Measurements from ENCODE around the gene ACOXL.
"Not testable (repeated sequence)": the region's sequence is repeated elsewhere in the genome, so short reads cannot be mapped to it uniquely, and the experiment has no call there.

Gene ACOXL

DNA sequence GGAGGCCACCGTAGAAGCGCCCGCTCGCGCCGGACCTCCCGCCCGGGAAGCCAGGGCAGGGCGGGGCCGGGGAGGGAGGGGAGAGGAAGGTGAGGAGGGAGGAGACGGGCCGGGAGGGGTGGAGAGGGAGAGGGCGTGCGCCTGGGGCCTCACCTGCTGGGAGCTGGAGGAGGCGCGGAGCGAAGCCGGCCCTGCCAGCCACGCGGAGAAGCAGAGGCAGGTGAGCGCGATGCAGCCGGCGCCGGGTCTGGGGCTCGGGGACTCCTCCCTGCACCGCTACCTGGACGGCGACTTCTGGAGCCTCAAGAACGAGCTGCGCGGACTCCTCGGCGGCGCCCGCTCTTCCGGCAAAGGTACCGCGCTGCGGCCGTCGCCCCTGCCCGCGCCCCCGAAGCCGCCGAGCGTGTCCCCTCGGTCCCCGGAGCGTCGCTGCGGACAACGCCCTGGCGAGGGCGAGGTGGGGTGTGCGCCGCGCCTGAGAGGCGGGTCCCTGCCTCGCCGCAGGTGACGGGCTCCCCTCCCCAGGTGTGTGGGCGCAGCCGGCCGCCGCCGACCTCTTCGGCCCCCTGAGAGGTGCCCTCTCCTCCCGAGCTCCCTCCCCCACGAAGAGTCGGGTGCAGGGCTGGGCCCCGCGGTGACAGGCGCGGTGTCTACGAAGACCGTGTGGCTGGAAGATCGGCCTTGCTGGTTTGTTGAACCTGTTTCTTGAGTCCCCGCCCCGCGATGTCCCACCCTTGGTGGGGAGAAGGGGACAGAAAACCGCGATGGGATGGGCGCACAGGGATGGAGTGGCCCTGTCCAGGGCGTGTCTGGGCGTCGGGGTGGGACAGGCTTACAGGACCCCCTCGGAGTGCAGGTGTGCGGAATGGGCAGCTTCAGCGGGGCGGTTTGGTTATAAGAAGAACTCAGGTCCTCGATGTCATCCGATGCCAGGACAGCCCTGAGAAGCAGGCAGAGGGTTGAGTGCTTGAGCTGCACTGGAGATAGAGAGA lies at the start of gene ACOXL:
ACOXL (plus strand) TSS at position 152 of the 992 bp plus-strand sequence. CDS start 35,817 bp downstream, outside the sequence.
- DNase-seq = no peak

DNA sequence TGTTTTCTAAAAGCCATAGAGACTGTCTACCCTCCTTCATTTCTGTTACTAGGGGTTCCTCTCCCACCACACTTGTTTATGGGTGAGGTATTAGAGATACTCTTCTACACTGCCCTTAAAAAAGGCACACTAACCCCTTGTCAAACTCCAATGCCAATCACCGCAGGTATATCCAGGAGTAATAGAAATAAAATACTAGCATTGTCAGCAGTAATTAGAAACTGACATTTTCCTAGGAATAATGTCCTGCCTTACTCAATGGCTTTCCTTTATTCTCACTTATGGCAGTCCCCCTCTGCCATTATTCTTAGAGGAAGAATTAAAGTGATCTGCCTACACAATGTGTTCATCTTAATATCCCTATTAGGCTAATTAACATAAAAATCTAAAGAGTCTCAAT lies 49.5 kb upstream of the ACOXL start:
- DNase-seq = no peak

DNA sequence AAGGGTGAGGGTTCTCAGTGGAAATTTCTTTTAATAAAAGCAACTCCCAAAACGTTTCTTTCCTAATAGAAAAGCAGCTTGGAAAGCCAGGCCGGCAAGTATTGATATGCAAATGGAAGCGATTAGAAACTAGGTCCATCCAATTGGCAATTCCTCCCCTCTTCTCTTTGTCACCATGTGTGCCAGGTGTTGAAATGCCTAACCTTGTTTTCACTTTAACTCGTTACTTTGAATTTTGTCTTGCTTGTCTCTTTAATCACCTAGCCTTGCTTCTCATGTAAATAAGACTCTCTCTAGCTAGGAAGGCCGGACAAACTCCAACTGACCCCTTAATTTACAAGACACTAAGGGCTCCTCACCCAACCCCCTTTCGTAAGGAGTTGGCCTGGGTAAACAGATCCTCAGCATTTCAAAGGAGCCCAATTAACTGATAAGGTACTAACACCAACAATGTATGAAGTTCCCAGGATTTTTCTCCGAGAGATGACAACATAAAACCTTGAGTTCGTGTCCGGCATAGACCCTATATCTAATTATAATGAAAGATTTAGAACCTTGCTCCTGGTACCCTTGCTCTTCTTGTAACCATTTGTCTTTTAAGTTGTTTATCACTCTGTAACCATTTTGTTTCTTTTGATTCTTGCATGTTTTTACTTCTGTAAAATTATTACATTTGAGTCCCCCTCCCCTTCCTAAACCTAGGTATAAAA lies 44.4 kb upstream of the ACOXL start:
- not testable (repeated sequence) for DNase-seq

DNA sequence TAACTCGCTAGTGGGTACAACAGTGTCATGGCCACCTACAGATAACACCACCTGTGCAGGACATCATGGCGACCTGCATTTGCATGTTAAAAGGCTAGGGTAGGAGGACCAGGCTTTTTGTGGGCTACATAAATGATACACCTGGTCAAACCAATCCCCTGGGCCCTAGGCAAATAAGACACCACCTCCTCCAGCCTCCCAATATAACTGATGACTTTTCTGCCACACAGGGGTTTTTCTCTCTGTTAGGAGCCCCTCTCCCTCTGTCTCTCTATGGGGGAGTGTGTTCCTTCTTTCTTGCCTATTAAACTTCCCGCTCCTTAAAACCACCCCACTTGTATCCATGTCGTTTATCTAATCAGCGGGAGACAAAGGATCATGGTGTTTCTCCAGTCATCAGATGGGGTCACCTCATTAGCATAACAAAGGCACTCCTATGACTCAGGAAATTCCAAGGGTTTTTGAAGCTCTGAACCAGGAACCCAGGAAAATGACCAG lies 43.7 kb upstream of the ACOXL start:
- no peak for DNase-seq

DNA sequence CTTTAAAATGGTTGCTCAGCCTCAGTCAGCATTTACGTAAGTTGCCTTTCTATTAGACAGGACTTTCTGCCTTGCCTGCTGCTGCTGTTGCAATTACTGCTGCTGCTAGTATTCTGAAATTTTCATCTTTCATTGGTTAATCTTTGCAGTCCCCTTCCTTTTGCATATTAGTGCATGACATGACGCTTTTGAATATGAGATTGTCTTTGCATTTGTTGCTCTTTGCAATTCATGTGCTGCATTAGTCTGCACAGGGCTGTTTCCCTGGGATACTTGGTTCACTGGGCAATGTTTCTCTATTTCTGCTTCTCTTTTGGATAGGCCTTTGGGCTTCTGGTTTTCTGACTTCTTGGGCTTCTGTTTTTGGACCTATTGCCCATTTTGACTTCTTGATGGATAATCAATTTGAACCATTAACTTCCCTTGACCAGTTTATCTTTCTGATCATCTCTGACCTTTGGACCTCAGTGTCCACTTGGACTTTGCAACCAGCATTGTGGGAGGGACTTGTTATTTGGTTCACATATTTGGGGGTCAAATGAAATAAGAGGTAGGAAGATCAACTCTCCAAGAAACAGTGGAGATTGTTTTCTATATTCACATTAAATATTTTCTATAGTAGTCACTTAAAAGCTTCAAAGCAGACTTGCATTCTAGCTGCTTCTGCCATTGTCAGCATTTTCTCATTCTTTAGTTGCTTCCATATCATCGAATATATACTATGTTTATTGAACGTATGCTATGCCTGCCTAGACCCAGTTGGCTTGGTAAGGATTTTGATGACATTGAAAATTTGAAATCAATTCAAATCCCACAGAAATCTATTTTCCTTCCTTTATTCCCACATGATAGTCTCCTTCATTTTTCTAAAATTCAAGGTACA lies 42.0 kb upstream of the ACOXL start:
- no peak for DNase-seq

DNA sequence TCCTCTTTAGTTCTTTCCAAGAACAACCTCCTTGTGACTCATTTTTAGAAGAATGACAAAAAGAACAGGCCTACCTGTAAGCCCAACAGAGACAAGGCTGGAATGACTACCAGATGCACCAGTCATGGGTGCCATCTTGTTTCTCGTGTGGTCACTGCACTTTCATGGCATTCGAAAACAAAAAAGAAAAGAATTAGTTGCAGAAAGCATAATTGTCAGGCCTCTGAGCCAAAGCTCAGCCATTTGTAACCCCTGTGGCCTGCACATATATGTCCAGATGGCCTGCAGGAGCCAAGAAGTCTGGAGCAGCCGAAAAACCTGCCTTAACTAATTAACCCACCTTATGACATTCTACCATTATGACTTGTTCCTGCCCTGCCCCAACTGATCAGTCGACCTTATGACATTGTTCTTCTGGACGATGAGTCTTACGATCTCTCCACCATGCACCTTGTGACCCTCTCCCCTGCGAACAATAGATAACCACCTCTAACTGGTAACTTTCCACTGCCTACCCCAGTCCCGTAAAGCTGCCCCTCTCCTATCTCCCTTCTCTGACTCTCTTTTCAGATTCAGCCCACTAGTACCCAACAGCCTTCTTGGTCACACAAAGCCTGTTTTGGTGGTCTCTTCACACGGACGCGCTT lies 40.6 kb upstream of the ACOXL start:
- DNase-seq = no peak

DNA sequence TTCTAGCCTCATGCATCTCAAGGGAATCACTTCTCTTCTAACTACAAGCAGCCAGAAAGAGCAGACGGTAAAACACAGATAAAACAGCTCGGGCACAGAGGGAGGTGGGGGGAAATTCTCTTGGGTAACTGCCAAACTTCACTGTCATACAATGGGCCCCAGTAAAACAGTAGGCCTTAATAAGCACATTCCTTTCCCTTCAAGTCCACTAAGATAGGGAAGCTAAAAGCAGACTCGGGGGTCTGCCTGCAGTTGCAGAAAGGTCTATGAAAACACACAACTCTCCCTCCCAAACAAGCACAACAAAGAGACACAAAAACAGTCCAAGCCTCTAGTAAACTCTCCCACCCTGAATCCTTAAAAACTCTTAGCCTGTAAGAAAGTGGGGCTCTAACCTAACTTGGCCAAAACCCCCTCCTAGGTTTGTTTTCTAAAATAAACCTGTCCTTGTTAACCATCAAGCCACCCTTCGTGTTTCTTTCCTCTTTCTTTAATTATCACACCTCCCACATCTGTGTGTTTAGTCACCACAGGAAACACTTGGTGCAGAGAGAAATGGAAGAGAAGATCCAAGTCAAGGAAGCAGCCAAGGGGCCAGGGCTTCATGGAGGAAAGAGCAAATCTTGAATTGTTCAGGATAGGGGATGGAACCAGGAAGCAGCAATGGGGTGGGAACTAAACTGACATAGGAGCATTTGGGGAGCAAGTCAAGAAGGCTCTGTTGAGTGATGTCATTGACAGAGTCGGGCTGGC lies 37.1 kb upstream of the ACOXL start:
- DNase-seq = not testable (repeated sequence)

DNA sequence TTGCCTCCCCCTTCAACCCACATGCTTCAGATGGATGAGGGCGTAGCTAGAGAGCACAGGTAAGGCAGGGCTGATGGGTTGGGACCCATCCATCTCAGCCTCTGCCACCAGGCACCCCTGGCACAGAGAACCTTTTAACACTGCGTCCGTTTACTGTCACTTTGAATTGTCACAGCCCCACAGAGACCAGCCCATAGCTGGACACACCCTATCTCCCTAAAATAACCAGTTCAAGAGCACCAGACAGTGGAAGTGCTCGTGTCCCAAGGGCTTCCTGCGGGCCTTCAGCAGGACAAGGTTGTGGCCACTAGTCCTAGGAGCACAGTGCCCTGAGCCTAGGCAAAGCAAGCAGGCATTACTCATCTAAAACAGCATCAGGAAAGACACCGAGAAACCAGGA lies 34.1 kb upstream of the ACOXL start:
- DNase-seq = not testable (repeated sequence)

DNA sequence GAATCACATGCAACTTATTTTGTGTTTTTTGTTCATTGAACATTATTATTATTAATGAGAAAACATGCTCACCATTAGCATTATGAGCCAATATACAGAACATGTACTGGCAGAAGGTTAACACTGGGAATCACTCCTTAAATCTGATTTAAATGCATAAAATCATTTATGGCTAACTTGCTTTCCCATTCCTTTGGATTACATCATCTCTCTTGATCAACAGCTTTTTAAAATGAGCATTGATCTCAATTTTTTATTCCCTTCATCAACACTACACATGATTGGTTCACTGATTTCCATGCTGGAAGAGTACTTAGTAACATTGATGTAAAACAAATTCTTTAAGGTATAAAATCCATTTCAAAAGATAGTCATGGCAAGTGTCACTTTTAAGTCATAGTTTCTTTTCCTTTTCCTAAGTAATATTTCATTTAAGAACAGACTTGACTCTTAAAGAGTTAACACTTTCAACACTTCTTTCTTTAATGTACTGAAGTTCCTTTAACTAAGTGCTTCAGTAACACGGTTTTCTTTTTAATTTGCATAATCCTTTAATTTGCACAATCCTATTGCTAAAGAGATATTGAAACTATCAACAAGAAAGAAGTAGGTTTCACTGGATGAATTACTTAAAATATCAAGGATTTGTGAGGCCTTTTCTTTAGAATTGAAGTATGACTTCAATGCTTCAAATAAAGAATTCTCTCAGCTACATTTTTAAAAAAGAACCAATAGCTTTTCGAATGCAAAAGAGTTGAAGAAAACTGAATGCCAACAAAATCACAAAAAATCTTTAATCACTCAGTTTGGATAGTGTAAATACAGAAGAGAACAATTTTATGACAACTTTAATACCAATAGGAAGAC lies 29.6 kb upstream of the ACOXL start:
- no peak for DNase-seq

DNA sequence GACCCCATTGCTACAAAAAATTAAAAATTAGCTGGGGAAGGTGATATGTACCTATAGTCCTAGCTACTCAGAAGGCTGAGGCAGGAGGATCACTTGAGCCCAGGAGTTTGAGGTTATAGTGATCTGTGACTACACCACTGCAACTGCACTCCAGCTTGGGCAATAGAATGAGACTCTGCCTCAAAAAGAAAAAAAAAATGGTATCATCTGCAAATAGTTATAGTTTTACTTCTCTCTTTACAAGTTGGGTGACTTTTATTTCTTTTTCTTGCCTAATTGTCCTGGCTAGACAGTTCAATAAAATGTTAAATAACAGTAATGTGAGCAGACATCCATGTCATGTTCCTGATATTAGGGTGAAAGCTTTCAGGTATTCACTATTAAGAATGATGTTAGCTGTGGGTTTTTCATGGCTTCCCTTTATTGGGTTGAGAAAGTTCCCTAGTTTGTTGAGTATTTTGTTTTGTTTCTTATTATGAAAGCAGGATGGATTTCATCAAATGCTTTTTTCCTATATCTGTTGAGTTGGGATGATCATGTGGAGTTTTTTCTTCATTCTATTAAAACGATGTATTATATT lies 24.9 kb upstream of the ACOXL start:
- DNase-seq = no peak

DNA sequence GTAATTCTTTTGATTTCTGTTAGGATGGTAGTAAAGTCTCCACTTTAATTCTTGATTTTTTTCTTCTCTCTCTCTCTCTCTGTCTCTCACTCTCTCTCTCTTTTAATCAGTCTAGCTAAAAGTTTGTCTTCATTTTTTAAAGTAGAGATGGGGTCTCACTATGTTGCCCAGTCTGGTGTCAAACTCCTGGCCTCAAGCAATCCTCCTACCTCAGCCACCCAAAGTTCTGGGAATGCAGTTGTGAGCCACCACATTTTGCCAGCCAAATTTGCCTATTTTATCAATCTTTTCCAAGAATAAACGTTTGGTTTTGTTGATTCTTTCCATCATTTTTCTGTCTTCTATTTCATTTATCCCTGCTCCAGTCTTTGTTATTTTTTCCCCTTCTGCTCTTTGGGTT lies 23.9 kb upstream of the ACOXL start:
- DNase-seq = no peak

DNA sequence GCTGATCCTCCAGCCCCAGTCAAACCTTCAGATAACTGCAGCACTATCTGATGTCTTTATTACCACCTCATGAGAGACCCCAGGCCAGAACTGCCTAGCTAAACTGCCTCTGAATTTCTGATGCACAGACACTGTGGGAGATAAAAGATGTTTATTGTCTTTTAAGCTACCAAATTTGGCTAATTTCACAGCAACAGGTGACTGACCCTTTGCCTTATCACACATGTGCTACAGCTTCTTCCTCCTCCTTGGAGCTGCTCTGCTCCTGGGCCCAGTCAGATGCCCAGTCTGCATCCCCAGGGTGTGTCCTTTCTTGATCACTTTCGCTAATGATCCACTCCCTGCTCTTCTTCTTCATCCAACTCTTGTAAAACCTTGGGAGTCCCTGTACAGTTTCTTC lies 19.6 kb upstream of the ACOXL start:
- DNase-seq = no peak

DNA sequence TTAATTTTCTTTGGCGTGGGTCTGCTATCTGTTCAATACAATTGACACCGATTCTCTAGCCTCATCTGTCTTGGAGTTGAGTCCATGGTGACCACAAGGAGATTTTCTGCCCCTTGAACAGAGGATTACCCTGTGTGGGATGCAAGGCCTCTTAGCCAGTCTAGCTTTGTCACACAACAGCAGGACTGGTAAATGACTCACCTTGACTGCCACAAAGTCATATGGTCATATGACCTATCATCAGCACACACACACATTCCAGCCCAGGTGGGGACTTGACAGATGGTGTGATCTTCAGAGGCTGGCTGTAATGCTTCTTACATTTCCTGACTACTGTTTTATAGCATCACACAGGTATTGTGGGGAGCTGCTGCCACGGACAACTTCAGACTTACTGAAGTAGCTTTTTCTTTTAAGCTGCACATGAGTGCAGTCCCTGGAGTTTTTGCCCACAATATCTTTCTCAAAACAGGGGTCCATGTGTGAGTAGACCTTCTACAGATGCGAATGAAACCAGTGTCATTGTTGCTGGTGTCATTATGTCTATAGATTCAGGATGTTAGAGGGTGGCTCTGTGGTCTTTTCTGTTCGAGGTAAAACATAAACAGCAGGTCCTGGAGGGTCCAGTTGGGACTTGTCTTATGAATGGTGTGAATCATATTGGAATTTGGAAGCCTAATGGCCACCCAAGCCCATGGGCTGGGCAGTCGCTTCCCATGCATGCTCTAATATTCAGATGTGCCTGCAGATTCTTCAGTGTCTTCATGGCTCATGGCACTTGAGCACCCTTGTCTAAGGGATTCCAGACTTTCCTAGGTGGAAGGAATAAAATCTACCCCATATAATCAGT lies 18.6 kb upstream of the ACOXL start:
- DNase-seq = no peak

DNA sequence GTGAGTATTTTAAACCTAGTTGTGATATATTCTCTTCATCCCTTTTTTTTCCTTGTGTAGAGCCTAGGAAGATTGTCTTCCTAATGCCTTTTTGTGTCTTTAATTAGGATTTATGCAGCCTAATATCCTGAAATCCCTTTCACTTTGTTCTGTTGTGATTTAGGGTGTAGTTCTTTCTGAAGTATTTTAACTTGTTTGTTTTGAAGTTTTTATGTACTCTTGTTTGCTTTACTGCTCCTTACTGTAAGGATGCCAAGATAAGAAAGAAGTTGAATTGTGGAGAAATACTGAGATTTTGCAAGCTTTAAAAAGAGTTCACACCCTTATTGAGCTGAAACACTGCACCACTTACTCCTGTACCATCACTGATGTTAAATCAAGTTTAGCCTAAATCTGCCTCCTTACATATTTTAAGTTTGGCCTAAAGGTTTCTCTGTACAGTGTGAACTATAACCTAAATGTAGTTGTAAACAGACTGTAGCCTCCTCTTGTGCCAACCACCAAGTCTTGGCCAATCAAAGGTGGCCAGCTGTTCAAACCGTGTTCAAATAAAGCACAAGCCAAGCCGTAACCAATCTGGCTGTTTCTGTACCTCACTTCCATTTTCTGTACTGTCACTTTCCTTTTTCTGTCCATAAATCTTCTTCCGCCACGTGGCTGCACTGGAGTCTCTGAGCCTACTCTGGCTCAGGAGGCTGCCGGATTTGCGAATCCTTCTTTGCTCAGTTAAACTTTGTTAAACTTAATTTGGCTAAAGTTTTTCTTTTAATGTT lies 17.7 kb upstream of the ACOXL start:
- no peak for DNase-seq

DNA sequence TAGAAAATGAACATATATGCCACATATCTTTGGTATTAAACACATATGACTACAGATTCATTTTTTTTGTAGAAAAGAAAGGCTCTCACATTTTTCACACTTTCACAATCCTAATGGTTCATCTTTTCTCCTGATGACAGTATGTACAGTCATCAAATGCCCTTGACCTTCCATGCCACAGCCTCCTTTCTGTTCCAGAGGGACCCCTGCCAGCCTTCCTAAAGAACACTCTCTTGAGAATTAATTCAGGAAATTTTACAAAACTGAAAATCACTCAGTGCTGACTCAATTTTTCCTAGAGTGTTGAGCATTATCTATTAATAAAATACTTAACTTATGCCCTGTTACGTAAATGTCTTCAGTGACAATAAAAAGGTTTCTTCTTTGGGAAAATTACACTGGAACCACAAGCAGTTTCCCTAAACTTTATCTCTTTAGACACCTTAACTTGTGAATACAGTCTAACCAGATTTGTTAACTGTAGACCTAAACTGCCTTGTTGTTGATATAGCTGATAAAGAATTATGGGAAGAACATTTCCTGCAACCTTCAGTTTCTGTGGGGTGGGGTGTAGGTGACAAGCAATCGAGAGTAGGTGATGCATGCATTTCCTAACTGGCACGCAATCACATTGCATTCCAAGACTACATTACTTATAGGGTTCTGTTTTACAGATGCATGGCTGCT lies 15.3 kb upstream of the ACOXL start:
- no peak for DNase-seq

DNA sequence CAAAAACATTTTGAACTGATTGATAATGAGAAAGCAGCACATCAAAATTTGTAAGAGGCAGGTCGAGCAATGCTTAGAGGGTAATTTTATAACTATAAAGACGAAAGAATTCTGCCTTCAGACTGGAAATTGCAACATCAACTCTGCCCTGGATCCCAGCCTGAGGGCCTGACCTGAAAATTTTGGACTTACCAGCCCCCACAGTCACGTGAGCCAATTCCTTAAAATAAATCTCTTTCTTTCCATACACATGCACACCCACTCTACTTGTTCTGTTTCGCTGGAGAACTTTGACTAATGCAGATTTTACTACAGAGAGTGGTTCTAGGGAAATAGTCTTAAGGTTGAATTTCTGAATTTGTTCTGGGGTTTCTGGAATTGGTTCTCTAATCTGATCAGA lies 14.6 kb upstream of the ACOXL start:
- DNase-seq = peak in 1 of 58 donors; percentile 6
